Right lobe of liver (tissue), 6 donors: ENCODE data around the gene EXD2. TPM values are rescaled to one million over a fixed set of nuclear protein-coding genes. Genes with fewer than 3 reads are reported as not detected.
"Not testable (repeated sequence)": the region's sequence is repeated elsewhere in the genome, so short reads cannot be mapped to it uniquely, and the experiment has no call there.

Experiments
- ATAC-seq, 4 donors: fragments of 200-7000 bp; cut with Tn5 transposase; one replicate each; pipeline ENCODE4 v1.9.1; 2020; ENCODE audit warnings: mild to moderate bottlenecking in 4 of 4, moderate library complexity in 4 of 4
- DNase-seq, 3 donors: peaks; one replicate each; pipeline ENCODE4 v3.0.0-alpha.2; 2020
- H3K27ac ChIP-seq, 3 donors: fragments of 200-600 bp; one replicate each; pipeline ENCODE4 v1.8.0; 2022
- H3K27me3 ChIP-seq, 2 donors: fragments of 200-600 bp; one replicate each; pipeline ENCODE4 v1.8.0; 2022
- H3K36me3 ChIP-seq, 4 donors: fragments of 200-600 bp; sonication (generic) in 1 of 4; one replicate each; pipeline versions ENCODE4 v1.5.1 to v1.8.0; 2017 to 2022; ENCODE audit warnings: control low read depth in 1 of 4
- H3K4me1 ChIP-seq, 4 donors: fragments of 200-600 bp; sonication (generic) in 1 of 4; one replicate each; pipeline versions ENCODE4 v1.5.1 to v1.8.0; 2017 to 2022; ENCODE audit warnings: control low read depth in 1 of 4
- H3K4me3 ChIP-seq, 3 donors: fragments of 200-600 bp; one replicate each; pipeline ENCODE4 v1.8.0; 2022
- H3K9me3 ChIP-seq, 4 donors: fragments of 200-600 bp; sonication (generic) in 1 of 4; one replicate each; pipeline versions ENCODE4 v1.5.1 to v1.8.0; 2017 to 2022; ENCODE audit warnings: control low read depth in 1 of 4
- CTCF ChIP-seq, 4 donors: fragments of 200-600 bp in 3 of 4; fragments of 450-650 bp in 1 of 4; IDR thresholded peaks; one replicate each; pipeline versions ENCODE4 v1.5.1 to v1.8.0; 2016 to 2022; ENCODE audit warnings: antibody characterized with exemption in 4 of 4, mild to moderate bottlenecking in 2 of 4
- POLR2A ChIP-seq: fragments of 450-650 bp; IDR thresholded peaks from one replicate; pipeline ENCODE4 v1.6.1; 2017; ENCODE audit warnings: antibody characterized with exemption, mild to moderate bottlenecking
- WGBS: methylation state at CpG from one replicate; pipeline ENCODE4 v1.1.6; 2018; ENCODE audit warnings: low coverage, low lambda C conversion rate; ENCODE audit not compliant: insufficient coverage; ENCODE audit errors: missing lambda C conversion rate; 5-methylcytosine and 5-hydroxymethylcytosine counted together
- intact Hi-C, 2 donors: fragments of 100-400 bp; cut with DNase I; formaldehyde crosslinking; loops; one replicate each; pipeline versions ENCODE4 v1.11.2 to v1.14.1; 2022
- total RNA-seq, 6 experiments: library from RNA; depleted of rRNA in 2 of 6; stranded (reverse); fragments of >200 nt in 2 of 6; fragmentation: NEBNext Ultra II Directional in 3 of 6; extraction: Animal tissue kit (Norgen Biotek cat#: 25700) in 3 of 6; gene quantifications; one replicate each; pipeline versions ENCODE4 v1.1.0 to v1.2.4, GENCODE V29; 2016 to 2023
- donor health status: DM: no; HTN: yes; CAD: no.
- donor health status: DM: no; HTN: no; CAD: no.
- donor health status: DM: no; HTN: no; CAD: no.
- donor health status: DM: no; HTN: yes; CAD: no.
- donor health status: DM: no; HTN: yes; CAD: no.

The EXD2 gene
- total RNA-seq, 6 experiments from 2014 or later = 7.4 to 10.4 (median 8.2) TPM

- H3K4me3 ChIP-seq = no peak overlapping the region
- H3K36me3 ChIP-seq = no peaks in the 10 kb centered on the region
- no peaks in the 10 kb centered on the region for H3K4me1 ChIP-seq
- H3K27ac ChIP-seq = no peak overlapping the region
- WGBS = 75% methylated on average over 9 of the region's 21 CpGs
- H3K9me3 ChIP-seq = no peaks in the 10 kb centered on the region
- intact Hi-C loops = no loop called here
- H3K27me3 ChIP-seq = no peaks in the 10 kb centered on the region
- TF ChIP-seq POLR2A (no peak), CTCF (IDR thresholded peaks at IDR 0.05) (no peak)
- ATAC-seq (no peak), DNase-seq (no peak)
Observed at GRCh38 chr14:69270795-69271708, 79.8 kb downstream of the EXD2 start.

GRCh38 chr14:69274321-69274720 is 83.0 kb downstream of the EXD2 start:
- no peak for TF ChIP-seq CTCF (IDR thresholded peaks at IDR 0.05)
- Histone ChIP-seq H3K4me1 (no peaks in the 10 kb centered on the region), H3K36me3 (no peaks in the 10 kb centered on the region), H3K27me3 (no peaks in the 10 kb centered on the region), H3K27ac (no peak overlapping the region), H3K9me3 (no peaks in the 10 kb centered on the region), H3K4me3 (no peak overlapping the region)
- 51% methylated on average over 2 of the region's 2 CpGs for WGBS
- ATAC-seq (no peak), DNase-seq (no peak)
- intact Hi-C loops = no loop called here

- intact Hi-C loops = no loop called here
- TF ChIP-seq CTCF (IDR thresholded peaks at IDR 0.05) (no peak), POLR2A (no peak)
- no peak for DNase-seq
- H3K4me1 ChIP-seq = no peaks in the 10 kb centered on the region
- no peaks in the 10 kb centered on the region for H3K9me3 ChIP-seq
- H3K27ac ChIP-seq = no peak overlapping the region
- no peak for ATAC-seq
- no peaks in the 10 kb centered on the region for H3K36me3 ChIP-seq
- H3K4me3 ChIP-seq = no peak overlapping the region
- no peaks in the 10 kb centered on the region for H3K27me3 ChIP-seq
- 100% methylated on average over 2 of the region's 2 CpGs for WGBS
Observed at GRCh38 chr14:69275331-69275730, 84.0 kb downstream of the EXD2 start.

GRCh38 chr14:69277356-69277755 is 86.1 kb downstream of the EXD2 start:
- intact Hi-C loops, ATAC-seq, DNase-seq, H3K27me3 ChIP-seq, H3K36me3 ChIP-seq, H3K9me3 ChIP-seq, H3K4me1 ChIP-seq, H3K4me3 ChIP-seq, H3K27ac ChIP-seq: not testable (repeated sequence)
- 100% methylated on average over 2 of the region's 3 CpGs for WGBS

GRCh38 chr14:69280746-69281291 is 89.5 kb downstream of the EXD2 start:
- DNase-seq (no peak), ATAC-seq (no peak)
- 85% methylated on average over 6 of the region's 9 CpGs for WGBS
- no peaks in the 10 kb centered on the region for H3K9me3 ChIP-seq
- no peak overlapping the region for H3K4me3 ChIP-seq
- H3K36me3 ChIP-seq = no peaks in the 10 kb centered on the region
- no peaks in the 10 kb centered on the region for H3K27me3 ChIP-seq
- TF ChIP-seq CTCF (IDR thresholded peaks at IDR 0.05) (no peak), POLR2A (no peak)
- H3K4me1 ChIP-seq = no peaks in the 10 kb centered on the region
- intact Hi-C loops = no loop called here
- H3K27ac ChIP-seq = no peak overlapping the region
